ENCODE results near the gene CIB2.
A peak's percentile ranks its signal among the peaks of the same experiment; 100 is the strongest.

Gene CIB2

DNA sequence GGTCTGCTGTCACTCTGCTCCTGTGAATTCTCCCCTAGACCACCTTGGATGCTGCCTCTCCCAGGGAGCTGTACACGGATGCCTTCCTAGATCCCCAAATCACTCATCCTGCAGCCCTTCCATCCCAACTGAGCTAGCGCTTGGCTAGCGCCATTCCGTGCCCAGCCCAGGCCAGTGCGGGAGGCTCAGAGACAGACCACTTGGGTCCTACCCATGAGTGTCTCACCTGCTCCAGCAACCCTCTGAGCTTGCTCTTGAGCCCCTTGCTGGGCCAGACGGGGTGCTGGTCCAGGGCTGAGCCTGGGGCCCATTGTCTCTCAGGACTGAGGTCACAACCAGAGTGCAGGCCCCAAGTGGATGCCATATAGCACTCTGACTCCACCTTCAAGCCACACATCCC lies 21.1 kb downstream of the CIB2 start:
- DNase-seq: no peak
- Mint-ChIP-seq H3K4me3 (no peak overlapping the region), H3K9me3 (no peaks in the 10 kb centered on the region), H3K4me1 (peaks cover 42% of the 10 kb centered on the region), H3K36me3 (no peaks in the 10 kb centered on the region), H3K27me3 (peaks cover 3% of the 10 kb centered on the region), H3K27ac (no peak overlapping the region)
- CTCF ChIA-PET: interaction anchor here (0.9 to 11.1 kb wide), 14 partner anchors 17 to 200 kb away, joined by 3 to 156 read pairs (median 34); no protein-coding TSS in a partner anchor

DNA sequence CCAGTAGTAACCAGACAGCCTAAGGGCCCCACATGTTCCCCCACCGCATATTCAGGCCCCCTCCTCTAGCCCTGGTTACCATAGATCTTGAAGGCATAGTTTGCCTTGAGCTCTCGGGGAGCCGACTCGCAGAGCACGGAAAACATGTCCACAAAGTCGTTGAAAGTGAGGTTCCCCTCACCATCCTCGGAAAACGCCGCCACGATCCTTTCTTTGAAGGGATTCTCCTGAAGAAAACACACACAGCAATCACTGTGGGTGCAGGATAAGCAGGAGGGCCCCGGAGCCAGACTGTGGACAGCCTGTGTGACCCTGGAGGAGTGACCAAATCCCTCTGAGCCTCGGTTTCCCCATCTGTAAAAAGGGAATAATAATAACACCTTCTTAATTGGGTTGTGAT lies 22.1 kb downstream of the CIB2 start:
- no peaks in the 10 kb centered on the region for H3K27me3 Mint-ChIP-seq
- peaks cover 51% of the 10 kb centered on the region for H3K4me1 Mint-ChIP-seq

DNA sequence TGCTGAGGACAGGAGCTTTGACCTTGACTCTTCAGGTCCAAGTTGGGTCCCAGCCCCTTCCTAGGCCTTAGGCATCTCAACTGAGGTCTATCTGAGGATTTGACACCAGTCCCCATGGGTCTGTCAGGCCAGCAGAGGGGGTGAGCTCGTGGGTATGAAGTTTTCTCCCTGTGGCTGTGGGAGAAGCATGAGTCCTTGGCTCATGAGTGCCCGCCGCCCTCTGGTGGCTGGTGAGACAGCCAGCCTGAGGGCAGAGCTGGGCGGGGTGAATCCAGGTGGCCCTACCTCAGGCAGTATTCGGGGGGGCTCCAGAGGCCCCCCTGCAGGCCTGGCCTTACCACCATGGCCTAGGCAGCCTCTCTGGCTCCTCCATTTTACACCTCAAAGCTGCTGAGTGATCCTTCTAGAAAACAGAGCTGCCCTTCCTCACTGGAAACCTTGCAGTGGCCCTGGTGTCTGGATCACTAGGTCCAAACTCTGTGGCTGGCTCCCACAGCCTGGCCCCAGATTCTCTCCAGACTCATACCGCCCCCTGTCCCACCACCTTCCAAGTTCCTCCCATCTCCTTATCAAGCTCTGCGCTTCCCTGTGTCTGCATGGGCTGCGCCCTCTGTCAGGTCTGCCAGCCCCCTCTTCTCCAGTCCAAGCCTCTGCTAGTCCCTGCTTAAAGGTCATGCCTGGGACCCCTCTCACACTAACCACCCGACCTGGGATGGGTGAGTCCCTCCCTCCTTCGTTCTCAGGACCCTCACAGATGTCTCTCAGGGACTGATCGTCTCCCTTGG lies 22.8 kb downstream of the CIB2 start:
- no peaks in the 10 kb centered on the region for H3K27me3 Mint-ChIP-seq
- peaks cover 58% of the 10 kb centered on the region for H3K4me1 Mint-ChIP-seq
- CTCF ChIA-PET: interaction anchor here (0.7 to 11.1 kb wide), 41 partner anchors 9 to 206 kb away, joined by 3 to 156 read pairs (median 8); partner anchors contain the start of genes DNAJA4, SH2D7 and TBC1D2B
- no peak overlapping the region for H3K4me3 Mint-ChIP-seq
- H3K36me3 Mint-ChIP-seq: no peaks in the 10 kb centered on the region
- H3K9me3 Mint-ChIP-seq: no peaks in the 10 kb centered on the region
- H3K27ac Mint-ChIP-seq: no peak overlapping the region
- DNase-seq: peak; percentile 91

More for the DNA sequence above, 22.1 kb downstream of the CIB2 start:
- no peak overlapping the region for H3K4me3 Mint-ChIP-seq
- no peak for DNase-seq
- no peak overlapping the region for H3K27ac Mint-ChIP-seq
- H3K9me3 Mint-ChIP-seq: no peaks in the 10 kb centered on the region
- CTCF ChIA-PET: interaction anchor here (0.7 to 11.1 kb wide), 31 partner anchors 17 to 207 kb away, joined by 3 to 156 read pairs (median 13); partner anchors contain the start of genes SH2D7 and TBC1D2B
- no peaks in the 10 kb centered on the region for H3K36me3 Mint-ChIP-seq

DNA sequence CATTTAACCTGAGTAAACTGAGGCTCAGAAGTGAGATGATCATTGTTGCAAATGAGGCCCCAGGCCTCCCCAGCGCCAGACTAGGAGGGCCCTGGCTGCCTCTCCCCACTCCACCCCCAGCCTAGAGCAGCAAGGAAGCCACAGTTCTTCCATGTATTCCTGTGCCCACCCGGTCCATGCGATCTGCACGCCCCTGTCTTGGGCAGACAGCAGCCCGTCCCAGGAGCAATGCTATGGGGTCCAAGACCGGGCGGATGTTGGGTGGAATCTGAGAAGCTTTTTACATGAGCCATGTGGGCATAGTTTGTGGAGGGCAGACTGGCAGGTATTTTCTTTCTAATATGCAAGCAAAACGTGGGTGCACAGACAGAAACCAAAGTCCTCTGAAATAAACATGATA lies 23.8 kb downstream of the CIB2 start:
- H3K4me1 Mint-ChIP-seq: peaks cover 65% of the 10 kb centered on the region
- no peak overlapping the region for H3K4me3 Mint-ChIP-seq
- no peaks in the 10 kb centered on the region for H3K36me3 Mint-ChIP-seq
- H3K9me3 Mint-ChIP-seq: no peaks in the 10 kb centered on the region
- CTCF ChIA-PET: interaction anchor here (1.2 to 11.1 kb wide), 24 partner anchors 10 to 158 kb away, joined by 3 to 156 read pairs (median 14); partner anchors contain the start of genes DNAJA4 and SH2D7
- H3K27ac Mint-ChIP-seq: no peak overlapping the region
- DNase-seq: no peak
- no peaks in the 10 kb centered on the region for H3K27me3 Mint-ChIP-seq

DNA sequence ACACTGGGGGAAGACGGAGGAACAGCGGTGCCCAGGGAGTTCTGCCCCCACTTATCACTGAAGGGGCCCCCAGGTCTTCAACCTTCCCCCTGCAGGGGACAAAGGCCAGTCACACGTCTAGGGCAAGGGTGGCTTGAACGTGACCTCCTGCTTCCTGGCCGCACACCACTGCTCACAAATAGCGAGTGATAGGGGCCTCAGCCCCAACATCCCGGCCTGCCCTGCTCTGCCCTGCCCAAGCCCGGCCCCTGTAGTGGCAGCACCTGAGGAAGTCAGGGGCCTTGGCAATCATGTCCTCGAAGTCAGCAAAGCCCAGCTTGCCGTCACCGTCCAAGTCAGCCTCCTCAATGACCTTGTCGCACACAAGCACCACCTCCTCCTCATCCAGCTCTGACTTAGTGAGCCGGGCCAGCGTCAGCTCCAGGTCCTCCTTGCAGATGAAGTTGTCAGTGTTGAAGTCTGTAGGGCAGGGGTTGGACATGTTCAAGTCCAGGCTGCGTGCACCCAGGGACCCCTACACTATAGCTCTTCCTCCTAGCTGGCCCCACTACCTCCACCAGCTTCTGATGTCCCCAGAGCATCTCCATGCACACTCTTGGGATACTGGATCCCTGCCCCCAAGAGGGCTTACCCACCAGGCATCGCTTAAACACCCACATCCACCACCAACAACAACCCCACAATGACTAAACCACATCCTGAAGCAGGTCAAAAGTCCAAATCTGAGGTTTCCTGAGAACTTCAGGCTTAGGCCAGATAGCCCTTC lies 25.6 kb downstream of the CIB2 start:
- CTCF ChIA-PET: interaction anchor here (0.6 to 11.1 kb wide), 8 partner anchors 54 to 149 kb away, joined by 3 to 156 read pairs (median 21); no protein-coding TSS in a partner anchor
- Mint-ChIP-seq H3K9me3 (no peaks in the 10 kb centered on the region), H3K27ac (peak overlapping the region; percentile 95), H3K4me1 (peaks cover 80% of the 10 kb centered on the region), H3K4me3 (peak overlapping the region; percentile 24), H3K27me3 (no peaks in the 10 kb centered on the region), H3K36me3 (no peaks in the 10 kb centered on the region)
- peak; percentile 47 for DNase-seq

DNA sequence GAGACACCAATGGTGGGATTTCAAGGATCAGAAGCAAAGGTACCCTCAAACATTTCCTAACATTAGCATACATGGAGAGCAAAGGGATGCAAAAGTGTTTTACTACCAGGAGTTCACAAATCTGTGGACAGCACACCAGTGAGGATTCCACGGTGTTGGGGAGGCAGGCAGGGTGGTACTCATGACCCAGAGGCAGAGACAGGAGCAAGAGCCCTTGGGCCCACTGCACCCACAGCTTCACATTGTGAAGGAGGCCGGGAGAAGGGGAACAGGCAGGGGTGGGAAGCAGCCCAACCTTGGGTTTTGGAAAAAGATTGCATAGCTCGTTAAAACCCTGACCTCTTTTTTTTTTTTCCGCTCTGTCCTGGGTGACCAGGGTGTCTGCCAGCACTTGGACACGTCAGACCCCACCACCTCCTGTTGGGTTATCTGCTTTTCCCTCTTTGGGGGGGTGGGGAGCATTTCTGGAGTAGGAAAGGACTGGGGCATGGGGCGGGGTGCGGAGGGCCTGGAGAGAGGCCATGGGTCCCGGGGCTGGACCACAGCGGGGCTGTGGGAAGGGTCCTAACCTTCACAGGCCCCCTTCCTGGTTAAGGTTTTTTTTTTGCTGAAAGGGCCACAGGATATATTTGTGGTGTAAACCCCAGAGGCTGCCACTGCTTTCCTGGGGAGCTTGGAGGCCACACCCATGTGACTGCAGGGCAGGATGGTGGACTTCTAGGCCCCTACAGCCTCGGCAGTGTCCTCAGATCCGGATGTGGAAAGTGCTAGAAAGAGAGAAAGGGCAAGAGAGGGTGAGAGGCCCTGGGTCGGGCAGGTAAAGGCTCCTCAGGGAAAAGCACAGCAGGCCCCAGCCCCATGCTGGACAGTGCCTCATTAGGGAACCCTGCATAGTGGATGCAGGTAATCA lies 26.4 kb downstream of the CIB2 start:
- Mint-ChIP-seq H3K4me1 (peaks cover 80% of the 10 kb centered on the region), H3K4me3 (peak overlapping the region; percentile 36), H3K9me3 (no peaks in the 10 kb centered on the region), H3K27ac (peak overlapping the region; percentile 95), H3K27me3 (no peaks in the 10 kb centered on the region), H3K36me3 (no peaks in the 10 kb centered on the region)
- DNase-seq: peak; percentile 46
- CTCF ChIA-PET: interaction anchor here (0.6 to 11.1 kb wide), 11 partner anchors 21 to 160 kb away, joined by 3 to 156 read pairs (median 5); no protein-coding TSS in a partner anchor

DNA sequence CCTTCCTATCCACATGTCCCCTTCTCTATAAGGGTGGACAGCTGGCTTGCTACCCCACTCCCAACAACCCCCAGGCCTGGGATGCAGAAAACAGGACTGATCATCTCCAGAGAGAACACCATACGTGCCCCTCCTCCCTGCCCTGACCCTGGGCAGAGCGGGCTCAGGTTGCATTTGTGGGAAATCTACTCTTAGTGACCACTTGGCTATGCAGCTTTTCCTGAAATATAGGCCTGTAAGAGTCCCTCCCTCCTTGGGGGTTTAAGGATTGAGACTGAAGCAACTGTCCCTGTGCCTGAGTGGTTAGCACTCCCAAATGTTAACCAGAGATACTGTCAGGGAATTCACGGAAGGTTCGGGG lies 27.1 kb downstream of the CIB2 start:
- Mint-ChIP-seq H3K27ac (peak overlapping the region; percentile 95), H3K9me3 (no peaks in the 10 kb centered on the region), H3K27me3 (no peaks in the 10 kb centered on the region), H3K4me3 (peak overlapping the region; percentile 42), H3K36me3 (no peaks in the 10 kb centered on the region), H3K4me1 (peaks cover 80% of the 10 kb centered on the region)
- CTCF ChIA-PET: interaction anchor here (0.7 to 11.1 kb wide), 12 partner anchors 9 to 159 kb away, joined by 3 to 156 read pairs (median 4); no protein-coding TSS in a partner anchor
- no peak for DNase-seq

DNA sequence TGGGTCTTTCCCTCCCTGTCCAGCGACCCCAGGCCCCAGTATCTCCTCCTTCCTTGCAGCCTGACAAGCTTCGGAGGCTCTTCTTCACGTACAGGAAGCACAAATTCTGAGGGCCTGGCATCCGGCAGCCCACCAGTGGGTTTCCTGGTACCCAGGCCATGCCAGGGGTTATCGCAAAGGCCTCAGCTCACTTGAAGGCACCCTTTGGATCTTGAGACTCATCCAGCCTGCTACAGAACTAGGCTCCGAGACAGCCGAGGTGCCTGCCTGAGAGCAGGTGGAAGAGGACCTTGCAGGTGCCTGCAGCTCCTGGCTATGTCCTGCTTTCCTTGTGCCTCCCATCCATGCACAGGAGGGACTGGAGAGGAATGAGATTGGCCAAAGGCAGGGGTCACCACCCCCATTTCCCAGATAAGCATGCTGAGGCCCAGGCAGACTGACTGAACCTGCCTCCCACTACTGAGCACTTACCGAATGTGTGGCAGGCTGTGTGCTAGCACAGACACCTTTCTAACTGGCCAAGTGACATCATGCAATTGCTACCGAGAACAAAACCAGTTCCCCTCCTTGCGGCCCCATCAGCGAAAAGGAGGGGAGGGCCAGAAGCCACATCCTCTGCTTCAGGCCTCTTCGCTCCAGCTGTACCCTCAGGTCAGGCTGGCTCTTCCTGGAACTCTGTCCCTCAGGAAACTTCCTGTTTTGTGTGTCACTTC lies 27.7 kb downstream of the CIB2 start:
- Mint-ChIP-seq H3K4me3 (peak overlapping the region; percentile 42), H3K27ac (peak overlapping the region; percentile 95), H3K36me3 (no peaks in the 10 kb centered on the region), H3K27me3 (no peaks in the 10 kb centered on the region), H3K4me1 (peaks cover 74% of the 10 kb centered on the region), H3K9me3 (no peaks in the 10 kb centered on the region)
- DNase-seq: peak; percentile 83
- CTCF ChIA-PET: interaction anchor here (0.7 to 11.1 kb wide), 10 partner anchors 9 to 147 kb away, joined by 3 to 156 read pairs (median 5); no protein-coding TSS in a partner anchor

DNA sequence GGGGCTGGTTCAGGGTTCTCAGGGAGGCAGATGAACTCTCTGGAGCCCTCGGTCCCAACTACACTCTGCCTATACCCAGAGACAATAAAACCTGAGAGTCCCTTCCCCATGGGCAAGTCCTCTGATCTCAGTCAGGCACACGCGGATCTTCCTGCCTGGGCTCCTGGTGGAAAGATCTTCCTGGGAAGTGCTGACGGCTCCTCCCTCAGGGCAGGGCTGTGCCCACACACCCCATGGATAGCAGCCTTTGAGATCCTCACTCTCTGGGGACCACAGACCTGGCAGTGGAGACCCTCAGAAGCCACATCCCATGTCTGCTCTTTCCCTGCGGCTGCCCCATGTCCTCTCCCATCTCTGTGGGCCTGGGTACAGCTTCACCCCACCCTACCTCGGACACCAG lies 28.5 kb downstream of the CIB2 start:
- peak overlapping the region; percentile 95 for H3K27ac Mint-ChIP-seq
- H3K36me3 Mint-ChIP-seq: no peaks in the 10 kb centered on the region
- DNase-seq: no peak
- H3K9me3 Mint-ChIP-seq: no peaks in the 10 kb centered on the region
- peaks cover 68% of the 10 kb centered on the region for H3K4me1 Mint-ChIP-seq
- H3K27me3 Mint-ChIP-seq: peaks cover 3% of the 10 kb centered on the region
- no peak overlapping the region for H3K4me3 Mint-ChIP-seq
- CTCF ChIA-PET: interaction anchor here (0.7 to 11.1 kb wide), 5 partner anchors 9 to 146 kb away, joined by 3 to 106 read pairs (median 4); no protein-coding TSS in a partner anchor

DNA sequence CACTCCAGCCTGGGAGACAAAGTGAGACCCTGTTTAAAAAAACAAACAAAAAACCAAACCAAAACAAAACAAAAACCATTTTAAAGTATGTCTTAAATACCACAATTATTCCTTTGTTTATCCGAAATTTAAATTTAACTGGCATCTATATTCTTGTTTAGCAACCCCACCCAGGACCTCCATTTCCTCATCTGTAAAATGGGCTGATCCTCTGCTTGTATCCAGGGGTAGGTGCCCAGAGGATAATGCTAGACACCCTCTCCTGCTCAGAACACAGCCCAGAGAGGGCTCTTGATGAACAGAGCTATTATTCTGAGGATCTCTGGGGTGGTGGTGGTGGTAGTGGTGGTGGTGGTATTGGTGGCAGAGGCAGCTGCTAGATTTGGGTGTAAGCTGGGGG lies 29.0 kb downstream of the CIB2 start:
- Mint-ChIP-seq H3K4me3 (no peak overlapping the region), H3K9me3 (no peaks in the 10 kb centered on the region), H3K36me3 (no peaks in the 10 kb centered on the region), H3K27ac (peak overlapping the region; percentile 95), H3K4me1 (peaks cover 62% of the 10 kb centered on the region), H3K27me3 (peaks cover 6% of the 10 kb centered on the region)
- CTCF ChIA-PET: interaction anchor here (1.4 kb wide), 1 partner anchor 12 kb away, joined by 3 read pairs; no protein-coding TSS in a partner anchor
- no peak for DNase-seq

DNA sequence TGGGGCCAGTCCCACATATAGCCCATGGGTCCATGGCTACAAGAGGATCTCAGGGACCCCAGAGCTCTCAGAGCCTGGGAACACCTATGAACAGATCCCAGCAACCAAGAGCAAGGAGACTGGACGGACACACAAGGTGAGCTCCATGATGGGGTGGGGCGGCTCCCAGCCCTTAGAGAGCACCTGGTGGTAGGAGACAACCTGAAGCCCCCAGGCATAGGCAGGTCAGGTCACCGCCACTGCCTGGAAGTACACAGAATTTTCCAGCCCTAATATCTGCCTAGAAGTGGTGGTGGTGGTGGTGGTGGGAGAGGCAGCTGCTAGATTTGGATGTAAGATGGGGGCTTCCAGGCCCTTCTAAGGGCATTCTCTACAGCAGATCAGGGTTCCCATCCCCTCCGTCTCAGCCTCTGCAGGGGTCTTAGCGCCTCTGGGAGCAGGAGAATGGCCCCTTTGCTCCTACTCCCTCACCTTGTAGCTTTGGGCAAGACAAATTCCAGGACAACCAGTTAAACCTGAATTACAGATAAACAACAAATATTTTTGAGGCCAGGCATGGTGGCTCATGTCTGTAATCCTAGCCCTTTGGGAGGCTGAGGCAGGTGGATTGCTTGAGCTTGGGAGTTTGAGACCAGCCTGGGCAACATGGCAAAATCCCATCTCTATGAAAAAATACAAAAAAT lies 29.7 kb downstream of the CIB2 start:
- Mint-ChIP-seq H3K4me1 (peaks cover 56% of the 10 kb centered on the region), H3K27me3 (peaks cover 6% of the 10 kb centered on the region), H3K9me3 (no peaks in the 10 kb centered on the region), H3K36me3 (no peaks in the 10 kb centered on the region), H3K4me3 (no peak overlapping the region), H3K27ac (peak overlapping the region; percentile 49)
- no peak for DNase-seq
- CTCF ChIA-PET: interaction anchor here (1.0 to 1.4 kb wide), 4 partner anchors 11 to 143 kb away, joined by 3 to 4 read pairs (median 3); partner anchors contain the start of gene TBC1D2B

DNA sequence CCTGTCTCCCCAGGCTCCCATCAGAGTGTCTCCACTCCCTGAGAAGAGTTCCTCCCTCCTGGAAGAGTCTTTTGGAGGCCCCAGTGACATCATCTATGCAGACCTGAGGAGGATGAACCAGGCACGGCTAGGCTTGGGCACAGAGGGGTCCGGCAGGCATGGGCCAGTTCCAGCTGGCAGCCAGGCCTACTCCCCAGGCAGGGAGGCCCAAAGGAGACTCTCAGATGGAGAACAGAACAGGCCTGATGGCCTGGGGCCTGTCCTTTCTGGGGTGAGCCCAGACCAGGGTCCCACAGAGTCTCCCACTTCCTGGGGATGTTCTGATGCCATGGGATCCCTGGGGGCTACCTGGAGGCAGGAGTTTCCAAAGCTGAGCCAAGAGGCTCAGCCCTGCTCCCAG lies 30.4 kb downstream of the CIB2 start:
- CTCF ChIA-PET: interaction anchor here (1.0 to 1.4 kb wide), 4 partner anchors 11 to 142 kb away, joined by 3 to 4 read pairs (median 3); partner anchors contain the start of gene TBC1D2B
- H3K36me3 Mint-ChIP-seq: no peaks in the 10 kb centered on the region
- DNase-seq: no peak
- no peak overlapping the region for H3K4me3 Mint-ChIP-seq
- H3K4me1 Mint-ChIP-seq: peaks cover 49% of the 10 kb centered on the region
- H3K27ac Mint-ChIP-seq: no peak overlapping the region
- no peaks in the 10 kb centered on the region for H3K9me3 Mint-ChIP-seq
- peaks cover 6% of the 10 kb centered on the region for H3K27me3 Mint-ChIP-seq
